Endothelial cell of umbilical vein (primary cell): ENCODE results near the gene ADPRH. TPM values are rescaled to one million over a fixed set of nuclear protein-coding genes. Genes with fewer than 3 reads are reported as not detected.
A peak's percentile ranks its signal among the peaks of the same experiment; 100 is the strongest.

ENCODE experiments used
- BruUV-seq: library from RNA; stranded (reverse); fragments of 400-500 nt; replicated peaks from 2 replicates; lab custom pipeline; 2021; lab: Mats Ljungman, UMichigan
- CTCF ChIA-PET: fragments of 300-600, 350-600 bp; sonication (Branson Sonifier 250); formaldehyde crosslinking; loops from one replicate; lab custom pipeline; 2021; ENCODE audit warnings: antibody characterized with exemption, inconsistent platforms; lab: Charles Lee
- POLR2A ChIA-PET: fragments of 300-600, 350-600 bp; sonication (Branson Sonifier 250); formaldehyde crosslinking; loops from one replicate; lab custom pipeline; 2021; ENCODE audit warnings: antibody characterized with exemption, inconsistent platforms; lab: Charles Lee
- DNase-seq: peaks from one replicate; pipeline ENCODE4 v3.0.0-alpha.2; 2011; ENCODE audit warnings: low read depth, low spot score
- FAIRE-seq: peaks from 2 replicates; lab custom pipeline; 2011; peaks lifted over from hg19 to GRCh38; lab: Jason Lieb, UNC
- H2AFZ ChIP-seq: 2 replicates; pipeline ENCODE4 v1.6.0; 2012; ENCODE audit warnings: low read depth, low read length, control low read depth, inconsistent platforms
- H3K27ac ChIP-seq: 2 replicates; pipeline ENCODE4 v1.5.1; 2011; ENCODE audit warnings: low read depth, mild to moderate bottlenecking, control low read depth, low read length, moderate library complexity; ENCODE audit not compliant: insufficient read depth
- H3K27me3 ChIP-seq, 2 experiments: 2 replicates each; pipeline versions ENCODE4 v1.6.0 to v1.6.1; 2011; ENCODE audit warnings: low read length in 2 of 2, mixed read lengths in 1 of 2; ENCODE audit not compliant: control insufficient read depth in 2 of 2, insufficient read depth in 2 of 2
- H3K36me3 ChIP-seq, 2 experiments: 2 replicates in 1 of 2; 3 replicates in 1 of 2; pipeline ENCODE4 v1.5.1; 2011; ENCODE audit warnings: low read length in 2 of 2, mild to moderate bottlenecking in 1 of 2, moderate library complexity in 1 of 2; ENCODE audit not compliant: control insufficient read depth in 2 of 2, insufficient read depth in 2 of 2; ENCODE audit errors: extremely low read depth in 1 of 2
- H3K4me1 ChIP-seq: 3 replicates; pipeline ENCODE4 v1.5.1; 2011; ENCODE audit warnings: mild to moderate bottlenecking, low read length; ENCODE audit not compliant: control insufficient read depth, insufficient read depth; ENCODE audit errors: extremely low read depth
- H3K4me2 ChIP-seq: 2 replicates; pipeline ENCODE4 v1.6.1; 2011; ENCODE audit warnings: low read length, control low read depth, mixed read lengths; ENCODE audit not compliant: insufficient read depth
- H3K4me3 ChIP-seq, 3 experiments: fragments of 200-600 bp in 1 of 3; sonication (generic), shearing (Covaris generic) in 1 of 3; replicated peaks in 1 of 3; 2 replicates each; pipeline ENCODE4 v1.5.1; 2011 to 2016; ENCODE audit warnings: control low read depth in 3 of 3, low read length in 3 of 3, mild to moderate bottlenecking in 2 of 3, inconsistent platforms in 1 of 3, low read depth in 1 of 3, moderate library complexity in 1 of 3; ENCODE audit not compliant: insufficient read depth in 1 of 3
- H3K79me2 ChIP-seq: 2 replicates; pipeline ENCODE4 v1.6.0; 2012; ENCODE audit warnings: low read length, inconsistent platforms; ENCODE audit not compliant: control insufficient read depth, insufficient read depth
- H3K9ac ChIP-seq: replicated peaks from 2 replicates; pipeline ENCODE3; 2011; ENCODE audit warnings: low read length, control low read depth; ENCODE audit not compliant: insufficient read depth; ENCODE audit errors: extremely low read depth
- H3K9me1 ChIP-seq: replicated peaks from 3 replicates; pipeline ENCODE4 v1.6.0; 2011; ENCODE audit warnings: mild to moderate bottlenecking, low read length; ENCODE audit not compliant: control insufficient read depth, insufficient read depth; ENCODE audit errors: extremely low read depth
- H3K9me3 ChIP-seq: replicated peaks from 2 replicates; pipeline ENCODE4 v1.5.1; 2012; ENCODE audit warnings: low read length, inconsistent platforms; ENCODE audit not compliant: control insufficient read depth, insufficient read depth
- H4K20me1 ChIP-seq: replicated peaks from 2 replicates; pipeline ENCODE3; 2011; ENCODE audit warnings: mild to moderate bottlenecking, low read length; ENCODE audit not compliant: control insufficient read depth, insufficient read depth; ENCODE audit errors: extremely low read depth
- CTCF ChIP-seq, 2 donors: IDR thresholded peaks; 1 replicate in 1 of 2; 2 replicates in 1 of 2; pipeline ENCODE4 v1.5.1; 2011; ENCODE audit warnings: low read length in 2 of 2, mild to moderate bottlenecking in 2 of 2, moderate library complexity in 2 of 2, control low read depth in 1 of 2, inconsistent platforms in 1 of 2, low read depth in 1 of 2; ENCODE audit not compliant: insufficient read depth in 1 of 2; ENCODE audit errors: extremely low read depth in 1 of 2
- EZH2 ChIP-seq: IDR thresholded peaks from 2 replicates; pipeline ENCODE4 v1.6.1; 2012; ENCODE audit warnings: borderline replicate concordance, low read depth, mild to moderate bottlenecking, moderate library complexity, low read length, inconsistent platforms; ENCODE audit not compliant: severe bottlenecking
- FOS ChIP-seq: IDR thresholded peaks from 2 replicates; pipeline ENCODE4 v1.6.1; 2011; ENCODE audit warnings: mild to moderate bottlenecking, low read length, moderate library complexity, borderline replicate concordance; ENCODE audit not compliant: insufficient read depth
- GATA2 ChIP-seq: IDR thresholded peaks from 2 replicates; pipeline ENCODE4 v1.7.0; 2011; ENCODE audit warnings: low read depth, mild to moderate bottlenecking, moderate library complexity, mixed read lengths, low read length; ENCODE audit not compliant: insufficient read length, insufficient read depth
- JUN ChIP-seq: IDR thresholded peaks from 2 replicates; pipeline ENCODE4 v1.6.1; 2011; ENCODE audit warnings: borderline replicate concordance, low read depth; ENCODE audit not compliant: insufficient read length, insufficient read depth
- MAX ChIP-seq: IDR thresholded peaks from 2 replicates; pipeline ENCODE4 v1.6.1; 2011; ENCODE audit not compliant: insufficient read depth, insufficient read length
- MYC ChIP-seq: IDR thresholded peaks from one replicate; pipeline ENCODE4 v1.6.1; 2011; ENCODE audit warnings: mild to moderate bottlenecking, low read depth, low read length
- POLR2A ChIP-seq: IDR thresholded peaks from 2 replicates; pipeline ENCODE4 v1.6.1; 2012; ENCODE audit warnings: low read depth, mild to moderate bottlenecking, control low read depth, low read length
- POLR2AphosphoS5 ChIP-seq: IDR thresholded peaks from 2 replicates; pipeline ENCODE4 v1.6.1; 2012; ENCODE audit warnings: low read depth, mild to moderate bottlenecking, control low read depth, low read length, moderate library complexity; ENCODE audit not compliant: insufficient read depth
- dilution Hi-C: fragments of 300-500 bp; cut with MboI; formaldehyde crosslinking; loops from one replicate; pipeline ENCODE4 v1.15.0; 2019; ENCODE audit warnings: low sequenced_read_pairs; ENCODE audit not compliant: extremely low pct_ligation_motif_present
- intact Hi-C: fragments of 100-400 bp; cut with micrococcal nuclease; formaldehyde crosslinking; loops from one replicate; pipeline ENCODE4 v1.10.0; 2022
- polyA plus RNA-seq, 4 experiments: library from polyadenylated mRNA; depleted of rRNA in 3 of 4; stranded (reverse) in 3 of 4; unstranded in 1 of 4; fragments of >200 nt; gene quantifications; 2 replicates each; pipeline versions ENCODE4 v1.2.1 to v1.2.3, GENCODE V29; 2011 to 2012; ENCODE audit warnings: missing spikeins in 1 of 4
- total RNA-seq: library from RNA; stranded (reverse); gene quantifications from 2 replicates; pipeline ENCODE4 v1.2.3, GENCODE V29; 2021

ADPRH gene
- total and polyA plus RNA-seq, 2 donors (not counting 3 experiments of a cell fraction or from before 2014, with no cell fraction given) = 3.5 to 8.0 TPM

GRCh38 chr3:119597548-119598288 is 18.4 kb downstream of the ADPRH start, which contains the start of gene PLA1A:
Gene PLA1A (plus strand): TSS chr3:119597885. CDS start chr3:119597914, 29 bp downstream.
- intact Hi-C loops = no loop called here
- H3K79me2 ChIP-seq = no peaks in the 10 kb centered on the region
- dilution Hi-C loops = no loop called here
- H3K9me3 ChIP-seq = no peaks in the 10 kb centered on the region
- H3K27ac ChIP-seq = peak within 1 kb of the TSS; percentile 41
- H3K36me3 ChIP-seq = no peaks in the 10 kb centered on the region
- H3K9me1 ChIP-seq = no peaks in the 10 kb centered on the region
- H3K27me3 ChIP-seq = no peaks in the 10 kb centered on the region
- H3K4me2 ChIP-seq = peak within 1 kb of the TSS; percentile 75
- FAIRE-seq (peak; percentile 8), DNase-seq (peak; percentile 44)
- no peaks in the 10 kb centered on the region for H4K20me1 ChIP-seq
- no peak within 1 kb of the TSS for H3K4me3 ChIP-seq
- peak within 1 kb of the TSS; percentile 94 for H2AFZ ChIP-seq
- no peak for TF ChIP-seq EZH2
- no peak for TF ChIP-seq MYC
- TF ChIP-seq MAX = no peak
- no peak for TF ChIP-seq POLR2A
- no peak for TF ChIP-seq GATA2
- no peak for TF ChIP-seq POLR2AphosphoS5
- TF ChIP-seq FOS = no peak
- TF ChIP-seq JUN = no peak
- TF ChIP-seq CTCF (IDR thresholded peaks at IDR 0.05; ENCODE audit: extremely low read depth in 1 of 2, insufficient read depth in 1 of 2, low read depth in 1 of 2, low read length in 2 of 2) = no peak
- ChIA-PET CTCF (no interaction called here), POLR2A (interaction anchor here (0.6 kb wide), 1 partner anchor 79 kb away, joined by 4 read pairs; no protein-coding TSS in a partner anchor)
- peak within 1 kb of the TSS; percentile 30 for H3K9ac ChIP-seq
- peaks cover 18% of the 10 kb centered on the region for H3K4me1 ChIP-seq
- BruUV-seq = no TSS peak
